GM21737 (cell line): ENCODE measurements around the gene NUP62.

Source experiments
- ATAC-seq: cut with Tn5 transposase; IDR thresholded peaks from one replicate; pipeline ENCODE4 v1.9.1; 2021; ENCODE audit warnings: mild to moderate bottlenecking, moderate library complexity; ENCODE audit not compliant: unreplicated experiment

Gene NUP62

GRCh38 chr19:49907745-49908446, 21.4 kb downstream of the NUP62 start:
- no peak for ATAC-seq

GRCh38 chr19:49906879-49907564, 22.3 kb downstream of the NUP62 start:
- ATAC-seq = no peak

- ATAC-seq = no peak
Observed at GRCh38 chr19:49904136-49904535, 25.2 kb downstream of the NUP62 start.

- peak; percentile 35 for ATAC-seq
Observed at GRCh38 chr19:49896863-49897621, 32.3 kb downstream of the NUP62 start, which contains the start of gene IL4I1. IL4I1 (minus strand) TSS chr19:49896887; CDS start chr19:49896160, 727 bp downstream.

GRCh38 chr19:49895566-49896297, 33.6 kb downstream of the NUP62 start:
- ATAC-seq = no peak

- ATAC-seq = no peak
Observed at GRCh38 chr19:49894879-49895565, 34.3 kb downstream of the NUP62 start.

GRCh38 chr19:49894011-49894664, 35.2 kb downstream of the NUP62 start:
- no peak for ATAC-seq

- ATAC-seq = no peak
Observed at GRCh38 chr19:49892716-49893115, 36.6 kb downstream of the NUP62 start.

GRCh38 chr19:49891393-49891792, 37.9 kb downstream of the NUP62 start:
- no peak for ATAC-seq

- ATAC-seq = no peak
Observed at GRCh38 chr19:49890349-49891311, 38.7 kb downstream of the NUP62 start.

GRCh38 chr19:49889687-49890348, 39.5 kb downstream of the NUP62 start:
- no peak for ATAC-seq

GRCh38 chr19:49889038-49889686, 40.1 kb downstream of the NUP62 start:
- ATAC-seq = no peak

GRCh38 chr19:49888510-49888824, 40.8 kb downstream of the NUP62 start:
- no peak for ATAC-seq

- ATAC-seq = no peak
Observed at GRCh38 chr19:49887665-49888509, 41.4 kb downstream of the NUP62 start.

GRCh38 chr19:49887037-49887664, 42.2 kb downstream of the NUP62 start:
- ATAC-seq = no peak

- no peak for ATAC-seq
Observed at GRCh38 chr19:49884760-49885159, 44.5 kb downstream of the NUP62 start.

GRCh38 chr19:49884109-49884508, 45.2 kb downstream of the NUP62 start:
- ATAC-seq = no peak
